Chondrocyte (in vitro differentiated cells): ENCODE measurements around the gene NRG2. TPM values are rescaled to one million over a fixed set of nuclear protein-coding genes. Genes with fewer than 3 reads are reported as not detected.

Experiments
- DNase-seq: peaks from one replicate; pipeline ENCODE4 v3.0.0; 2021; ENCODE audit warnings: mixed read lengths, low spot score
- H3K27ac Mint-ChIP-seq: one replicate; pipeline ENCODE4 v1.8.0; 2021; ENCODE audit warnings: mild to moderate bottlenecking, moderate library complexity, mixed read lengths; ENCODE audit not compliant: unreplicated experiment
- H3K27me3 Mint-ChIP-seq: 2 replicates; pipeline ENCODE4 v1.8.0; 2021; ENCODE audit warnings: low read depth, mixed read lengths
- H3K36me3 Mint-ChIP-seq: 2 replicates; pipeline ENCODE4 v1.8.0; 2021; ENCODE audit warnings: low read depth, mixed read lengths
- H3K4me1 Mint-ChIP-seq: 2 replicates; pipeline ENCODE4 v1.8.0; 2021; ENCODE audit warnings: low read depth, mild to moderate bottlenecking, mixed read lengths
- H3K4me3 Mint-ChIP-seq: one replicate; pipeline ENCODE4 v1.8.0; 2021; ENCODE audit warnings: mild to moderate bottlenecking, moderate library complexity, mixed read lengths; ENCODE audit not compliant: unreplicated experiment
- H3K9me3 Mint-ChIP-seq: 2 replicates; pipeline ENCODE4 v1.8.0; 2021; ENCODE audit warnings: low read depth, mixed read lengths
- CTCF ChIP-seq: fragments of 200-600 bp; sonication (generic); IDR thresholded peaks from 2 replicates; pipeline ENCODE4 v1.5.0; 2021; ENCODE audit warnings: antibody characterized with exemption, mild to moderate bottlenecking, moderate library complexity
- total RNA-seq: library from RNA; stranded (reverse); gene quantifications from 3 replicates; pipeline ENCODE4 v1.2.1, GENCODE V29; 2021

Gene NRG2
- total RNA-seq, 1 donor from 2014 or later = 0.27 TPM

DNA sequence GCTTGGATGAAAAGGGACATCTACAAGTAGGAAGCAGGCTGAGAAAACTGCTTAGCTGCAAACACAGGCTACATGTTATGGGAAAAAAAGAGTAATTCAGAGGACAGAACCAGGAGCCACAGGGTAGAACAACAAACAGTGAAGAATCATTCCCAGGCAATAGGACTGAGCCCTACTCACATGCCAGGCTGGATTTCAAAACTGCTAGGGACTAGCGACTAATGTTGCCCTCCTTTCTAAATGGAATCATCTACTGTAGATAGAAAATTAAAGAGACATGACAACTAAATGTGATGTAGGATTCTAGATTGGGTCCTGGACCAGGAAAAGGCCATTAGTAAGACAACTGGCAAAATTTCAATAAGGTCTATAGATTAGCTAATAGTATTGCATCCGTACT, 15.3 kb downstream of the NRG2 start:
- H3K27ac Mint-ChIP-seq = no peak overlapping the region
- no peaks in the 10 kb centered on the region for H3K4me1 Mint-ChIP-seq
- peaks cover 50% of the 10 kb centered on the region for H3K27me3 Mint-ChIP-seq
- H3K9me3 Mint-ChIP-seq = no peaks in the 10 kb centered on the region
- H3K4me3 Mint-ChIP-seq = no peak overlapping the region
- no peak for TF ChIP-seq CTCF
- no peaks in the 10 kb centered on the region for H3K36me3 Mint-ChIP-seq
- no peak for DNase-seq

DNA sequence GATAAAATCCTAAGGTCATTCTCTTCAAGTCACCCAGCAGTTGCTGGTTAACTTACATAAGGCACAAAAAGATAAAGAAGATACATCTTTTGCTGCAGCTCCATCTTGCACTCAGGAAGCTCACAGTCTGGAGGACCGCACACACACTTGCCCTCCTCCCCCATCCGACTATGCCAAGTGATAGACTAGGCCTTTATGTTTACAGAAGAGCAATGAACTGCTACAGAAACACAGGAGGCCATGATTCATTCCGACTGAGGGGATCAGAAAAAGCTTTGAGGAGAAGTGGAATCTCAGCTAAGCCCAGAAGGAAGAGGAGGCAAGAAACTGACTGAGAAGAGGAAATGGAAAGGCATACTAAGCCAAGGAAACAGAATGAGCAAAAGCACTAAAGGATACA, 17.4 kb downstream of the NRG2 start:
- Mint-ChIP-seq H3K4me1 (no peaks in the 10 kb centered on the region), H3K27me3 (peaks cover 44% of the 10 kb centered on the region), H3K9me3 (no peaks in the 10 kb centered on the region), H3K36me3 (no peaks in the 10 kb centered on the region), H3K27ac (no peak overlapping the region), H3K4me3 (no peak overlapping the region)
- no peak for TF ChIP-seq CTCF
- no peak for DNase-seq

GRCh38 chr5:140024928-140025327, 18.2 kb downstream of the NRG2 start:
- no peak for DNase-seq
- Mint-ChIP-seq H3K9me3 (no peaks in the 10 kb centered on the region), H3K27ac (no peak overlapping the region), H3K4me1 (no peaks in the 10 kb centered on the region), H3K4me3 (no peak overlapping the region), H3K36me3 (no peaks in the 10 kb centered on the region), H3K27me3 (peaks cover 43% of the 10 kb centered on the region)
- TF ChIP-seq CTCF = no peak

DNA sequence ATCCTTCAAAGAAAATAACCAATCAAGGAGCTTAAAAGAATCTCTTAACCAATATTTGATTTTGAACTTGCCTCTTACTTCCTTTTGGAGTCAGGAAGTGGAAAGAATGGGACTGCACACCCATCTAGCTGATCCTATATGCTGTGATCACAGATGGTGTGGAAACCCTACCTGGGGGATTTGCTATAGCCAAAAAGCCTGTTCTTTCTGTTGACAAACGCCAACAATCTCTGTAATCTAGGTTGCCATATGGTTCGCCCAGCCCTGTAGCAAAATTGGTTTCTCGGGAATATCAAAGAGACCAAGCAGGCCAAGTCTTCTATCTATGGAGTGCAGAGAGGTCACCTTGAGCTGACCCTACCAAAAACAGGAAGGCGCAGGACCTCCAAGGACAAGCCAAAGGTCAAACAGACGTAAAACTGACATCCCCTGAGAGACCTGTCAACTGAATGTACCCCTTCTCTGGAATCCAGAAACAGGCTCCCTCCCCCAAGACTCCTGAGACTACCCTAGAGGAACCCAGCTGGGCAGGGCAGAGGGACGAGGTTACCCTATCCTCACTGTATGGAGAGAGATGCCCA, 19.4 kb downstream of the NRG2 start:
- no peak for TF ChIP-seq CTCF
- Mint-ChIP-seq H3K9me3 (no peaks in the 10 kb centered on the region), H3K4me3 (no peak overlapping the region), H3K27ac (no peak overlapping the region), H3K27me3 (peaks cover 31% of the 10 kb centered on the region), H3K36me3 (no peaks in the 10 kb centered on the region), H3K4me1 (no peaks in the 10 kb centered on the region)
- no peak for DNase-seq

- Mint-ChIP-seq H3K27ac (no peak overlapping the region), H3K9me3 (no peaks in the 10 kb centered on the region), H3K4me3 (no peak overlapping the region), H3K36me3 (no peaks in the 10 kb centered on the region), H3K27me3 (peaks cover 19% of the 10 kb centered on the region), H3K4me1 (no peaks in the 10 kb centered on the region)
- no peak for TF ChIP-seq CTCF
- DNase-seq = no peak
Measured at GRCh38 chr5:140020601-140021177, 22.4 kb downstream of the NRG2 start.
